ENCODE measurements around the gene TGFBR2.

DNA sequence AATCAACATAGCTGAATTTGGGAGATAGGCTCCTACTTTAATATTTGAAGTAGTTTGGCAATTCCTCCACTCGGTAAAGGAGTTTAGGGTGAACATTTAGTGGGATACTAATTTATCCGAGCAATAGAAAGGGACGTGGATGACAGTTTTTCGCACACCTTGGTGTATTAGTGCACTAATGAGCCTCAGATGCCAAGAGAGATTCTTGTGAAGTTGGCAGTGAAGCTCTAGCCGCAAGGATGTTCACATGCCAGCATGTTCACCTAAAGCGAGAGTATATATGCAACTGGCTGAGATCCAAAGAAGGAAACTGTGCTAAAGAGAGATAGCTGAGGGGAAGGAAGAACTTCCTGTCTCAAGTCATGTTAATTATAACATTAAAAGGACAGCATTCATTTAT is 58.5 kb downstream of the TGFBR2 start:
- TF ChIP-seq, protein P1, sequence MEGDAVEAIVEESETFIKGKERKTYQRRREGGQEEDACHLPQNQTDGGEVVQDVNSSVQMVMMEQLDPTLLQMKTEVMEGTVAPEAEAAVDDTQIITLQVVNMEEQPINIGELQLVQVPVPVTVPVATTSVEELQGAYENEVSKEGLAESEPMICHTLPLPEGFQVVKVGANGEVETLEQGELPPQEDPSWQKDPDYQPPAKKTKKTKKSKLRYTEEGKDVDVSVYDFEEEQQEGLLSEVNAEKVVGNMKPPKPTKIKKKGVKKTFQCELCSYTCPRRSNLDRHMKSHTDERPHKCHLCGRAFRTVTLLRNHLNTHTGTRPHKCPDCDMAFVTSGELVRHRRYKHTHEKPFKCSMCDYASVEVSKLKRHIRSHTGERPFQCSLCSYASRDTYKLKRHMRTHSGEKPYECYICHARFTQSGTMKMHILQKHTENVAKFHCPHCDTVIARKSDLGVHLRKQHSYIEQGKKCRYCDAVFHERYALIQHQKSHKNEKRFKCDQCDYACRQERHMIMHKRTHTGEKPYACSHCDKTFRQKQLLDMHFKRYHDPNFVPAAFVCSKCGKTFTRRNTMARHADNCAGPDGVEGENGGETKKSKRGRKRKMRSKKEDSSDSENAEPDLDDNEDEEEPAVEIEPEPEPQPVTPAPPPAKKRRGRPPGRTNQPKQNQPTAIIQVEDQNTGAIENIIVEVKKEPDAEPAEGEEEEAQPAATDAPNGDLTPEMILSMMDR (IDR thresholded peaks at IDR 0.05): no peak
- TF ChIP-seq POLR2A (IDR thresholded peaks at IDR 0.05): no peak
